ENCODE data around the gene IARS1. TPM values are rescaled to one million over a fixed set of nuclear protein-coding genes. Genes with fewer than 3 reads are reported as not detected.

The IARS1 gene
- total RNA-seq, 4 donors from 2014 or later, result 56.6 to 78.8 (median 75.0) TPM

DNA sequence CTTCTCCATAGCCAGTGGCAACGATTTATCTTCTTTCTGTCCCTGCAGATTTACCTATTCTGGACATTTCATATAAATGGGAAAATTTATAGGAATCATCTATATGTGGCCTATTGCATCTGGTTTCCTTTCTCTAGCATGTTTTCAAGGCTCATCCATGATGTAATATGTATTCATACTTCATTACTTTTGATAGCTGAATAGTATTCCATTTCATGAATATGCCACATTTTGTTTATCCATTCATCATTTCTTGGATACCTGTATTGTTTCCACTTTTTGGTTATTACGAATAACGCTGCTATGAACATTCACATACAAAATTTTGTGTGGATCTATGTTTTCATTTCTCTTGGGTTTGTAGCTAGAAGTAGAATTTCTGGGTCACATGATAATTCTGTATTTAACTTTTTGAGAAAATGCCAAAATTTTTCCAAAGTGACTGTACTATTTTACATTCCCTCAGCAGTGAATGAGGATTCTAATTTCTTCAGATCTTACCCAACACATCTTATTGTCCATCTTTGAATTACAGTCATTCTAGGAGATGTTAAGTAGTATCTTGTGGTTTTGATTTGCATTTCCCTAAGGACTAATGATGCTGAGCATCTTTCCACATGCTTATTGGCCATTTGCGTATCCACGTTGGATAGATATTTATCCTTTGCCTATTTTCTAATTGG lies 3.6 kb downstream of the IARS1 start:
- TF ChIP-seq POLR2A (IDR thresholded peaks at IDR 0.05), result no peak
- TF ChIP-seq EP300 (IDR thresholded peaks at IDR 0.05), result no peak
- TF ChIP-seq POLR2AphosphoS5 (IDR thresholded peaks at IDR 0.05), result no peak
- TF ChIP-seq, protein P1, sequence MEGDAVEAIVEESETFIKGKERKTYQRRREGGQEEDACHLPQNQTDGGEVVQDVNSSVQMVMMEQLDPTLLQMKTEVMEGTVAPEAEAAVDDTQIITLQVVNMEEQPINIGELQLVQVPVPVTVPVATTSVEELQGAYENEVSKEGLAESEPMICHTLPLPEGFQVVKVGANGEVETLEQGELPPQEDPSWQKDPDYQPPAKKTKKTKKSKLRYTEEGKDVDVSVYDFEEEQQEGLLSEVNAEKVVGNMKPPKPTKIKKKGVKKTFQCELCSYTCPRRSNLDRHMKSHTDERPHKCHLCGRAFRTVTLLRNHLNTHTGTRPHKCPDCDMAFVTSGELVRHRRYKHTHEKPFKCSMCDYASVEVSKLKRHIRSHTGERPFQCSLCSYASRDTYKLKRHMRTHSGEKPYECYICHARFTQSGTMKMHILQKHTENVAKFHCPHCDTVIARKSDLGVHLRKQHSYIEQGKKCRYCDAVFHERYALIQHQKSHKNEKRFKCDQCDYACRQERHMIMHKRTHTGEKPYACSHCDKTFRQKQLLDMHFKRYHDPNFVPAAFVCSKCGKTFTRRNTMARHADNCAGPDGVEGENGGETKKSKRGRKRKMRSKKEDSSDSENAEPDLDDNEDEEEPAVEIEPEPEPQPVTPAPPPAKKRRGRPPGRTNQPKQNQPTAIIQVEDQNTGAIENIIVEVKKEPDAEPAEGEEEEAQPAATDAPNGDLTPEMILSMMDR (IDR thresholded peaks at IDR 0.05), result no peak
- Histone ChIP-seq H3K36me3 (peaks cover 3 to 42% of the 10 kb centered on the region in 2 donors), H3K4me1 (peaks cover 6 to 27% (median 10%) of the 10 kb centered on the region in 3 donors), H3K9me3 (no peaks in the 10 kb centered on the region), H3K27me3 (no peaks in the 10 kb centered on the region), H3K27ac (no peak overlapping the region), H3K4me3 (no peak overlapping the region)
- 89 to 95% methylated on average over 5 of the region's 5 CpGs for WGBS, 2 donors (ENCODE audit: low coverage in 1 of 2)
- ATAC-seq, result no peak

DNA sequence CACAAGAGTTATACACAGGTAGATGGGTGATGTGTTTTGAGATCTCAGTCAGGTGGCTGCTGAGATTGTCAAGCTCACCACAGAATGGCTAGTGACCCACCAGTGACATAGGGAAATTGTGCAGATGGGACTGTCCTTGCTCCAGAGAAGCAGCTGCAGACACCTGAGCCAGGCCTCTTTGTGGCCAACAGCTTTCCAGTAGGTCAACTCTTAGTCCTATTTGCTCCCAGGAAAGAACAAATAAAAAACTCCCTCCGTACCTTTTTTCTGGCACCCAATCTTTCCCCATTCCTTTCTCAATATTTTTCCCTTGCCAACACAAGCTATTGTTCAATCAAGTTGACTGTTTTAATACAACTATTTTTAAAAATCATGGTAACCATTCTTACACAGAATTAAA lies 14.2 kb downstream of the IARS1 start:
- H3K27me3 ChIP-seq, result no peaks in the 10 kb centered on the region
- TF ChIP-seq POLR2AphosphoS5 (IDR thresholded peaks at IDR 0.05) (no peak), EP300 (IDR thresholded peaks at IDR 0.05) (no peak), POLR2A (IDR thresholded peaks at IDR 0.05) (no peak)
- TF ChIP-seq, protein P1 (IDR thresholded peaks at IDR 0.05), result no peak
- WGBS, 2 donors (ENCODE audit: low coverage in 1 of 2), result 86 to 100% methylated on average over 1 of the region's 1 CpG
- H3K27ac ChIP-seq, result no peak overlapping the region
- no peak overlapping the region for H3K4me3 ChIP-seq
- no peaks in the 10 kb centered on the region for H3K9me3 ChIP-seq
- H3K4me1 ChIP-seq, result no peaks in the 10 kb centered on the region
- no peak for ATAC-seq
- peaks cover 11 to 100% of the 10 kb centered on the region in 2 donors for H3K36me3 ChIP-seq

- Histone ChIP-seq H3K4me1 (no peaks in the 10 kb centered on the region), H3K27me3 (no peaks in the 10 kb centered on the region), H3K27ac (no peak overlapping the region), H3K9me3 (no peaks in the 10 kb centered on the region), H3K4me3 (no peak overlapping the region), H3K36me3 (peaks cover 11 to 100% of the 10 kb centered on the region in 2 donors)
- no peak for ATAC-seq
- 50 to 56% methylated on average over 2 of the region's 2 CpGs for WGBS, 2 donors (ENCODE audit: low coverage in 1 of 2)
- no peak for TF ChIP-seq EP300 (IDR thresholded peaks at IDR 0.05)
- no peak for TF ChIP-seq POLR2AphosphoS5 (IDR thresholded peaks at IDR 0.05)
- TF ChIP-seq, protein P1 (IDR thresholded peaks at IDR 0.05), result no peak
- TF ChIP-seq POLR2A (IDR thresholded peaks at IDR 0.05), result no peak
Measured at GRCh38 chr9:92278110-92278509, 15.4 kb downstream of the IARS1 start.

DNA sequence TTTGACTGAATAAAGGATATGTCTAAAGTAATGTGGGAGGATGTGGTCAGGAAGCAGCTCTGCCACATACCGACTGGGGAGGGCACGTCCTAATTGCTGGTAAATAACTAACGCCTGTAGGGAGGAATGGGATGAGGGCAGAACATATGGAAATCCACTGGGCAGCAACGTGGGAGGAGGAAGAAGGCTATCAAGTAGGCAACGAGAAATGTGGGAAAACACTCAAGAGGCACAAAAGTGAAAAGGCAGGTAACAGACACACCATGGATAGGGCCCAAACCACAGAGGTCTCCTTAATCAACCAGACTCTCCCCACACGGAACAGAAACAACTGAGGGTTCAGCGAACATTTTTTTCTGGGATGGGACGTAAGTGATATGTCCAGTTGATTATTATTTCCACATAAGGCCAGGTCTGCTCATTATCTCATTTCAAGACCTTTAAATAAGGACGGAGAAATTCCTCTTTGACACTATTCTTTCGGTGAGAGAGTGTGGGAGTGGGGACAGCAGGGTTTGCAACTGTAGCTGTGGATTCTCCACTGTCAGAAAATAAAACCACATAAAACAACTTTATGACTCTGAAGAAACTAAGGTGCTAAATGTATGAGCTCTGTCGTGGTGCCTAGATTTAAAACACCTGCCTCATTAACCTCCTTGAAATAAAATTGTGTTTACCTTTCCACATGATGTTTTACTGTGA lies 17.0 kb downstream of the IARS1 start:
- Histone ChIP-seq H3K4me3 (no peak overlapping the region), H3K27me3 (no peaks in the 10 kb centered on the region), H3K4me1 (no peaks in the 10 kb centered on the region), H3K27ac (no peak overlapping the region), H3K36me3 (peaks cover 11 to 100% of the 10 kb centered on the region in 2 donors), H3K9me3 (no peaks in the 10 kb centered on the region)
- no peak for ATAC-seq
- 66 to 68% methylated on average over 10 to 11 of the region's 11 CpGs for WGBS, 2 donors (ENCODE audit: low coverage in 1 of 2)
- TF ChIP-seq EP300 (IDR thresholded peaks at IDR 0.05), result no peak
- no peak for TF ChIP-seq POLR2AphosphoS5 (IDR thresholded peaks at IDR 0.05)
- TF ChIP-seq, protein P1 (IDR thresholded peaks at IDR 0.05), result no peak
- TF ChIP-seq POLR2A (IDR thresholded peaks at IDR 0.05), result no peak
